HCT116 (cell line): ENCODE results near the gene GPC4. TPM values are rescaled to one million over a fixed set of nuclear protein-coding genes. Genes with fewer than 3 reads are reported as not detected.

ENCODE experiments used
- ATAC-seq: fragments of 200-7000 bp; cut with Tn5 transposase; 2 replicates; pipeline ENCODE4 v1.9.1; 2020; ENCODE audit warnings: mild to moderate bottlenecking, moderate library complexity
- BruUV-seq: library from RNA; stranded (reverse); fragments of 400-500 nt; replicated peaks from 2 replicates; lab custom pipeline; 2021; lab: Mats Ljungman, UMichigan
- CTCF ChIA-PET: fragments of 300-600 bp; sonication (Branson Sonifier 250); formaldehyde crosslinking; loops from one replicate; lab custom pipeline; 2021; ENCODE audit warnings: antibody characterized with exemption; lab: Charles Lee
- POLR2A ChIA-PET: fragments of 300-600, 350-600 bp; sonication (Branson Sonifier 250); formaldehyde crosslinking; loops from one replicate; lab custom pipeline; 2021; ENCODE audit warnings: antibody characterized with exemption; lab: Charles Lee
- RAD21 ChIA-PET, 2 experiments: fragments of 300-600 bp; sonication (Branson Sonifier 250); formaldehyde crosslinking; loops; one replicate each; lab custom pipeline; 2023; ENCODE audit warnings: low total read pairs in 2 of 2; ENCODE audit not compliant: uncharacterized antibody in 2 of 2, unreplicated experiment in 2 of 2, low non-redundant PET in 1 of 2; lab: Charles Lee
- DNase-seq: peaks from one replicate; pipeline ENCODE4 v3.0.0-alpha.2; 2010; ENCODE audit warnings: low read depth, low spot score
- H2AFZ ChIP-seq: fragments of 200-600 bp; shearing (Covaris generic), sonication (generic); 2 replicates; pipeline ENCODE4 v1.6.1; 2017; ENCODE audit warnings: low read depth, mixed run types, mixed read lengths, antibody characterized with exemption, low read length; ENCODE audit not compliant: poor library complexity, severe bottlenecking
- H3K27ac ChIP-seq: 2 replicates; pipeline ENCODE4 v1.5.1; 2012; ENCODE audit warnings: low read depth, low read length
- H3K27me3 ChIP-seq: fragments of 200-600 bp; sonication (generic); 2 replicates; pipeline ENCODE4 v1.6.1; 2016; ENCODE audit warnings: mixed run types, low read length, mixed read lengths; ENCODE audit not compliant: insufficient read depth
- H3K36me3 ChIP-seq, 2 experiments: fragments of 200-500 bp in 1 of 2; fragments of 200-600 bp in 1 of 2; sonication (Bioruptor generic) in 1 of 2; sonication (generic) in 1 of 2; 2 replicates each; pipeline versions ENCODE4 v1.5.1 to v1.6.1; 2014 to 2016; ENCODE audit warnings: low read length in 2 of 2, inconsistent platforms in 1 of 2, mixed read lengths in 1 of 2, mixed run types in 1 of 2; ENCODE audit not compliant: insufficient read depth in 2 of 2, control insufficient read depth in 1 of 2
- H3K4me1 ChIP-seq, 2 experiments: fragments of 200-600 bp in 1 of 2; sonication (generic) in 1 of 2; 2 replicates each; pipeline versions ENCODE4 v1.5.1 to v1.6.1; 2012 to 2017; ENCODE audit warnings: low read length in 2 of 2, inconsistent platforms in 1 of 2, mild to moderate bottlenecking in 1 of 2, mixed read lengths in 1 of 2, mixed run types in 1 of 2, moderate library complexity in 1 of 2; ENCODE audit not compliant: insufficient read depth in 2 of 2, control insufficient read depth in 1 of 2
- H3K4me2 ChIP-seq: fragments of 200-600 bp; sonication (generic); 2 replicates; pipeline ENCODE4 v1.6.1; 2017; ENCODE audit warnings: mixed run types, low read length, mixed read lengths
- H3K4me3 ChIP-seq, 2 experiments: fragments of 200-600 bp in 1 of 2; sonication (generic) in 1 of 2; replicated peaks in 1 of 2; 2 replicates each; pipeline ENCODE4 v1.5.1; 2011 to 2016; ENCODE audit warnings: low read length in 2 of 2, control low read depth in 1 of 2, low read depth in 1 of 2, mild to moderate bottlenecking in 1 of 2, mixed read lengths in 1 of 2, mixed run types in 1 of 2
- H3K79me2 ChIP-seq: fragments of 200-600 bp; sonication (generic); 2 replicates; pipeline ENCODE4 v1.6.1; 2017; ENCODE audit warnings: mild to moderate bottlenecking, mixed run types, low read length, moderate library complexity, mixed read lengths; ENCODE audit not compliant: insufficient read depth
- H3K9ac ChIP-seq: fragments of 200-600 bp; sonication (generic); 2 replicates; pipeline ENCODE4 v1.6.1; 2016; ENCODE audit warnings: low read length, mixed read lengths
- H3K9me2 ChIP-seq: fragments of 200-600 bp; sonication (generic), shearing (Covaris generic); 2 replicates; pipeline ENCODE4 v1.6.1; 2017; ENCODE audit warnings: mixed run types, mild to moderate bottlenecking, moderate library complexity; ENCODE audit not compliant: insufficient read depth
- H3K9me3 ChIP-seq, 2 experiments: fragments of 200-500 bp in 1 of 2; fragments of 200-600 bp in 1 of 2; sonication (Bioruptor generic) in 1 of 2; sonication (generic) in 1 of 2; 2 replicates each; pipeline ENCODE4 v1.6.1; 2014 to 2017; ENCODE audit warnings: low read length in 2 of 2, mixed read lengths in 2 of 2, inconsistent platforms in 1 of 2, low read depth in 1 of 2, mild to moderate bottlenecking in 1 of 2, mixed run types in 1 of 2, moderate library complexity in 1 of 2; ENCODE audit not compliant: control insufficient read depth in 1 of 2, insufficient read depth in 1 of 2
- H4K20me1 ChIP-seq: fragments of 200-600 bp; sonication (generic), shearing (Covaris generic); 2 replicates; pipeline ENCODE4 v1.6.1; 2017; ENCODE audit warnings: mixed run types, mild to moderate bottlenecking, moderate library complexity; ENCODE audit not compliant: insufficient read depth
- ATF3 ChIP-seq: IDR thresholded peaks from 2 replicates; pipeline ENCODE4 v1.6.1; 2012
- CBX3 ChIP-seq: IDR thresholded peaks from 2 replicates; pipeline ENCODE4 v1.6.1; 2012; ENCODE audit warnings: low read depth
- RAD21 ChIP-seq: IDR thresholded peaks from 2 replicates; pipeline ENCODE4 v1.6.1; 2012; ENCODE audit warnings: low read depth, mild to moderate bottlenecking
- REST ChIP-seq: IDR thresholded peaks from 2 replicates; pipeline ENCODE4 v1.6.1; 2012; ENCODE audit warnings: low read depth
- YY1 ChIP-seq: IDR thresholded peaks from 2 replicates; pipeline ENCODE4 v1.6.1; 2011; ENCODE audit warnings: low read length, low read depth, moderate library complexity, mild to moderate bottlenecking; ENCODE audit not compliant: insufficient replicate concordance; ENCODE audit errors: extremely low read depth
- intact Hi-C: fragments of 100-400 bp; cut with micrococcal nuclease; formaldehyde crosslinking; loops from 2 replicates; pipeline ENCODE4 v1.10.0; 2022
- total RNA-seq: library from RNA; stranded (reverse); gene quantifications from one replicate; pipeline ENCODE4 v1.2.1, GENCODE V29; 2021; ENCODE audit not compliant: unreplicated experiment
- TF ChIP-seq, protein P1 (sequence below), 3 experiments: fragments of 200-600 bp in 1 of 3; sonication (generic) in 1 of 3; IDR thresholded peaks in 2 of 3; conservative IDR thresholded peaks in 1 of 3; 2 replicates each; pipeline ENCODE4 v1.5.1; 2012 to 2017; ENCODE audit warnings: low read depth in 2 of 3, low read length in 2 of 3, antibody characterized with exemption in 1 of 3, borderline replicate concordance in 1 of 3, control low read depth in 1 of 3, mild to moderate bottlenecking in 1 of 3, mixed read lengths in 1 of 3, mixed run types in 1 of 3, moderate library complexity in 1 of 3; ENCODE audit not compliant: insufficient read depth in 1 of 3

Gene GPC4
- total RNA-seq, 1 experiment from 2014 or later, result 9.7 TPM

DNA sequence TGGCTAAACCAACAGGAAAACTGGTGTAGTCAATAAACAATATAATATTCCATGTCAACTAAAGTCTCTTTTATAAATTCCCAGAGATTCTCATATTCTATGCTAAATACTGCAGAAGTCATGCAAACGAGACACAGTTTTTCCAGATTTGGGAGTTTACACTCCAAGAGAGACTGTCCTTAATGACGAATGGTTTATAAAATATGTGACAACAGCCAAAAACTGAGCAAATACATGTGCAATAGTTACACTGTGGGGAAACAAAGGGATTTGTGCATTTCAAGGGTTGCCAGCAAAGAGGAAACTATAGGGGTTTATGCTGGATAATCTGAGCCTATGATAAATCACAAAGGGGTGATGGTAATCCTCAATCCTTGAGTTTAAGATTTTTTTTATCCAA is 75.7 kb downstream of the GPC4 start:
- no peak for TF ChIP-seq YY1
- no peak for TF ChIP-seq ATF3
- TF ChIP-seq RAD21, result no peak
- TF ChIP-seq, protein P1, sequence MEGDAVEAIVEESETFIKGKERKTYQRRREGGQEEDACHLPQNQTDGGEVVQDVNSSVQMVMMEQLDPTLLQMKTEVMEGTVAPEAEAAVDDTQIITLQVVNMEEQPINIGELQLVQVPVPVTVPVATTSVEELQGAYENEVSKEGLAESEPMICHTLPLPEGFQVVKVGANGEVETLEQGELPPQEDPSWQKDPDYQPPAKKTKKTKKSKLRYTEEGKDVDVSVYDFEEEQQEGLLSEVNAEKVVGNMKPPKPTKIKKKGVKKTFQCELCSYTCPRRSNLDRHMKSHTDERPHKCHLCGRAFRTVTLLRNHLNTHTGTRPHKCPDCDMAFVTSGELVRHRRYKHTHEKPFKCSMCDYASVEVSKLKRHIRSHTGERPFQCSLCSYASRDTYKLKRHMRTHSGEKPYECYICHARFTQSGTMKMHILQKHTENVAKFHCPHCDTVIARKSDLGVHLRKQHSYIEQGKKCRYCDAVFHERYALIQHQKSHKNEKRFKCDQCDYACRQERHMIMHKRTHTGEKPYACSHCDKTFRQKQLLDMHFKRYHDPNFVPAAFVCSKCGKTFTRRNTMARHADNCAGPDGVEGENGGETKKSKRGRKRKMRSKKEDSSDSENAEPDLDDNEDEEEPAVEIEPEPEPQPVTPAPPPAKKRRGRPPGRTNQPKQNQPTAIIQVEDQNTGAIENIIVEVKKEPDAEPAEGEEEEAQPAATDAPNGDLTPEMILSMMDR (IDR thresholded peaks at IDR 0.05 in 2 of 3, conservative IDR thresholded peaks at IDR 0.05 in 1 of 3; ENCODE audit: borderline replicate concordance in 1 of 3, insufficient read depth in 1 of 3, low read depth in 2 of 3, low read length in 2 of 3), result no peak
- RAD21 ChIA-PET, result no interaction called here
- no peaks in the 10 kb centered on the region for H3K9me3 ChIP-seq
- H3K4me2 ChIP-seq, result no peak overlapping the region
- H3K27me3 ChIP-seq, result no peaks in the 10 kb centered on the region
- DNase-seq, result no peak
- no peak for ATAC-seq
- H3K9me2 ChIP-seq, result no peaks in the 10 kb centered on the region
- H3K36me3 ChIP-seq, result no peaks in the 10 kb centered on the region
- intact Hi-C loops, result no loop called here
- no peaks in the 10 kb centered on the region for H3K79me2 ChIP-seq
- no peak overlapping the region for H3K9ac ChIP-seq
- no TSS peak for BruUV-seq
- CTCF ChIA-PET, result no interaction called here
- no peak overlapping the region for H2AFZ ChIP-seq
- no peak overlapping the region for H3K4me3 ChIP-seq
- no peaks in the 10 kb centered on the region for H3K4me1 ChIP-seq
- no peaks in the 10 kb centered on the region for H4K20me1 ChIP-seq
- H3K27ac ChIP-seq, result no peak overlapping the region
- POLR2A ChIA-PET, result no interaction called here

- intact Hi-C loops, result no loop called here
- ChIA-PET RAD21 (no interaction called here), CTCF (interaction anchor here (1.1 to 1.5 kb wide), 2 partner anchors 11 to 333 kb away, joined by 3 to 4 read pairs; no protein-coding TSS in a partner anchor), POLR2A (no interaction called here)
- DNase-seq (no peak), ATAC-seq (no peak)
- H3K36me3 ChIP-seq, result no peaks in the 10 kb centered on the region
- BruUV-seq, result no TSS peak
- no peaks in the 10 kb centered on the region for H4K20me1 ChIP-seq
- H3K4me3 ChIP-seq, result no peak overlapping the region
- no peak overlapping the region for H2AFZ ChIP-seq
- H3K4me2 ChIP-seq, result no peak overlapping the region
- no peak overlapping the region for H3K27ac ChIP-seq
- H3K4me1 ChIP-seq, result no peaks in the 10 kb centered on the region
- no peak overlapping the region for H3K9ac ChIP-seq
- no peaks in the 10 kb centered on the region for H3K9me3 ChIP-seq
- no peaks in the 10 kb centered on the region for H3K79me2 ChIP-seq
- no peaks in the 10 kb centered on the region for H3K9me2 ChIP-seq
- H3K27me3 ChIP-seq, result no peaks in the 10 kb centered on the region
- TF ChIP-seq REST (no peak), CBX3 (no peak), ATF3 (no peak)
- TF ChIP-seq, protein P1 (IDR thresholded peaks at IDR 0.05 in 2 of 3, conservative IDR thresholded peaks at IDR 0.05 in 1 of 3; ENCODE audit: borderline replicate concordance in 1 of 3, insufficient read depth in 1 of 3, low read depth in 2 of 3, low read length in 2 of 3), result no peak
Observed at GRCh38 chrX:133337250-133337649, 78.0 kb downstream of the GPC4 start.
